GM21423 (cell line): ENCODE results near the gene SHISA8.

Experiments used
- ATAC-seq: cut with Tn5 transposase; IDR thresholded peaks from one replicate; pipeline ENCODE4 v1.9.1; 2021; ENCODE audit warnings: mild to moderate bottlenecking, moderate library complexity; ENCODE audit not compliant: unreplicated experiment

The SHISA8 gene

DNA sequence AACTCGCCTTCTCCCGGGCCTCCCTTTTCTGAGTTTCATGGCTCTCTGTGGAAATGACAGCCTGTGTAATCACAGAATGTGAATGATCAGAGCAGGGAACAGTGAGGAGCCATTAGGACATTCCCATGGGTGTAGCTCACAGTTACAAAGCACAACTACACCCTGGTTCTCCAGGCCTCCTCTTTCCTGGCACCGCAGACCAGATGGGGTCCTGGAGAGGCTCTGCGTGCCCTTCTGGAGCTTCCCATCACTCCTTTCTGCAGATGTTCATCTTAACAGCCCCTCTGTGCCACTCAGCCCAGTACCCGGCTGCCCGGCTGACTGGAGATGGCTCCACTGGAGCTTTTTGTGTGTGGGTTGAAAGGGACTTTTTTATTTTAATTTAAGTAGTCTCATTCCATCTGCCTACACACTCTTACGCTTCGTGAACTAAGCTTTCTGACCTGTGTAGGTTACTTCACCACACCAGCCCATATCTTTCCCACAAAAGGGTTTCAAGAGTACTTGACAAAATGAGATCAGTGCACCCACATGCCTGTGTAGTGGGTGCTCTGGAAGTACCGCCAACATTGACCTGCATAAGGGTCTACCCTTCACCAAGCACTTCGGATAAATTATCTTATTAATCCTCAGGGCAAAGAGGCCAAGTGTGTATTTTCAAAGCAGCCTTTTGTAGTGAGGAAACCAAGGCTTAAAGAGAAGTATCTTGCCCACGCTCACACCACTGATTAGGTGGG is 52.2 kb downstream of the SHISA8 start:
- ATAC-seq = peak; percentile 52

DNA sequence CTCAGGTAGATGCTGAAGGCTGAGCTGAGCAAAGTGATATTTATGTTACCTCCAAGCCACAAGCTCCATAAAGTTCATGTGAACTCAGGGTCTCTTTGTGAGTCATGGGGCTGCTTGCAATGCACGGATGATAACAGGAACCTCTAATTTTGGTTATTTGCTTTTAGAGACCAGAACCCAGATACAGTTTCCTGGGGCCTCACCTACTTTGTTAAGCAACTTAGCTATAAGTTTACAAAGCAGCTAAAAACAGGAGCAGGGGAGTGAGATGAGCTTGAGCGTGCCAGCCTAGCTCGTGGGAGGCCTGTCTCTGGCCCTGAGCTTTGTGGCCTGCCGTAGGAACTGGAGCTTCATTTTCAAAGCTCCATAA is 52.7 kb downstream of the SHISA8 start:
- peak; percentile 50 for ATAC-seq
